Brain microvascular endothelial cell (primary cell): Measurements from ENCODE around the gene PRKCQ.
"Not testable (repeated sequence)": the region's sequence is repeated elsewhere in the genome, so short reads cannot be mapped to it uniquely, and the experiment has no call there.

ENCODE experiments used
- DNase-seq: peaks from one replicate; pipeline ENCODE4 v3.0.0-alpha.2; 2020
- H3K27ac ChIP-seq: fragments of 250-450 bp; sonication (Bioruptor Pico); 2 replicates; pipeline ENCODE4 v1.5.1; 2020; ENCODE audit warnings: mild to moderate bottlenecking, moderate library complexity
- H3K27me3 ChIP-seq: fragments of 250-450 bp; sonication (Bioruptor Pico); replicated peaks from 2 replicates; pipeline ENCODE4 v1.5.1; 2020; ENCODE audit warnings: mild to moderate bottlenecking
- H3K36me3 ChIP-seq: fragments of 250-450 bp; sonication (Bioruptor Pico); replicated peaks from 2 replicates; pipeline ENCODE4 v1.5.1; 2020; ENCODE audit warnings: mild to moderate bottlenecking
- H3K4me3 ChIP-seq: 2 replicates; pipeline ENCODE4 v1.5.1; 2011; ENCODE audit warnings: low read depth, mild to moderate bottlenecking, control low read depth, low read length, moderate library complexity
- in situ Hi-C: cut with HindIII; loops from 2 replicates; pipeline ENCODE4 v1.10.0; 2017; ENCODE audit warnings: low sequenced_read_pairs, low pct_ligation_motif_present
- TF ChIP-seq, protein P1 (sequence below): IDR thresholded peaks from 2 replicates; pipeline ENCODE4 v1.5.1; 2011; ENCODE audit warnings: low read depth, mild to moderate bottlenecking, moderate library complexity, low read length, control low read depth, inconsistent platforms; ENCODE audit errors: missing control alignments

The PRKCQ gene

DNA sequence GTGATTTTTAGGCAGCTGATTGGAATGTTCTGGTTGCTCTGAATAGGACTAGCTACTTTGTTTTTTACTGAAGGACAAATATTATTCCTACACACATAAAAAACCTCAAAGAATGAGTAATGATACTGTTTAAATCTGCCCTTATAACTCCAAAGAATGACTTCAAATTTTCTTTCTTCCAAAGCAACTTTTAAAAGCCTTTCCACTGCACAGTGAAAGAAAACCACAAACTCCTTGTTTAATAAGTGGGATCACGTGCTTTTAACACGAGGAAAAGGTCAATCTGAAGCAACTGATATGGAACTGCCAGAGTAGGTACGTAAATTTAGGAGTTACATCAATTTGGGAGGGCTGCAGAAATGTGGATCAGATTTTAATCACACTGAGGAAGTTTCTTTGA lies 8.0 kb upstream of the PRKCQ start:
- TF ChIP-seq, protein P1, sequence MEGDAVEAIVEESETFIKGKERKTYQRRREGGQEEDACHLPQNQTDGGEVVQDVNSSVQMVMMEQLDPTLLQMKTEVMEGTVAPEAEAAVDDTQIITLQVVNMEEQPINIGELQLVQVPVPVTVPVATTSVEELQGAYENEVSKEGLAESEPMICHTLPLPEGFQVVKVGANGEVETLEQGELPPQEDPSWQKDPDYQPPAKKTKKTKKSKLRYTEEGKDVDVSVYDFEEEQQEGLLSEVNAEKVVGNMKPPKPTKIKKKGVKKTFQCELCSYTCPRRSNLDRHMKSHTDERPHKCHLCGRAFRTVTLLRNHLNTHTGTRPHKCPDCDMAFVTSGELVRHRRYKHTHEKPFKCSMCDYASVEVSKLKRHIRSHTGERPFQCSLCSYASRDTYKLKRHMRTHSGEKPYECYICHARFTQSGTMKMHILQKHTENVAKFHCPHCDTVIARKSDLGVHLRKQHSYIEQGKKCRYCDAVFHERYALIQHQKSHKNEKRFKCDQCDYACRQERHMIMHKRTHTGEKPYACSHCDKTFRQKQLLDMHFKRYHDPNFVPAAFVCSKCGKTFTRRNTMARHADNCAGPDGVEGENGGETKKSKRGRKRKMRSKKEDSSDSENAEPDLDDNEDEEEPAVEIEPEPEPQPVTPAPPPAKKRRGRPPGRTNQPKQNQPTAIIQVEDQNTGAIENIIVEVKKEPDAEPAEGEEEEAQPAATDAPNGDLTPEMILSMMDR, result no peak
- no peaks in the 10 kb centered on the region for H3K36me3 ChIP-seq
- no peak overlapping the region for H3K27ac ChIP-seq
- no peak for DNase-seq
- in situ Hi-C loops, result no loop called here
- H3K4me3 ChIP-seq, result no peak overlapping the region
- no peaks in the 10 kb centered on the region for H3K27me3 ChIP-seq

DNA sequence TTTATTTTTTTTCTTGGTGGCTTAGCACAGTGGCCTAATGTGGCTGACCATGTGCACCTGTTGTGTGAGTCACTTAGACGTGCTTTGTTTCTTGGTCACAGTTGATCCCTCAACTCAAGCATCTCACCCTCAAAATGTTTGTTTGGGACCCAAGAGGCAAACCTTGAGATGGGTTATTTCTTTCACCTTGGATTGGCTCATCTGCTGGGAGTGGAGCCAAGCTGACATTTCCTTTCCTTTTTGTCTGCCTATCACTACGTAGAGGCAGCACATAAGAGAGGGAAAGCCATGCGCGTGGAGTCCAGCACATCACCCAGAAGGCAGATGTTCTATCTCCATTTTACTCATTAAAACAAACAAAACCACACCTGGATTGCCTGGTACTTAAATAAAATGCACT lies 6.4 kb upstream of the PRKCQ start:
- TF ChIP-seq, protein P1, result no peak
- H3K36me3 ChIP-seq, result no peaks in the 10 kb centered on the region
- H3K4me3 ChIP-seq, result no peak overlapping the region
- in situ Hi-C loops, result no loop called here
- no peaks in the 10 kb centered on the region for H3K27me3 ChIP-seq
- no peak for DNase-seq
- H3K27ac ChIP-seq, result no peak overlapping the region

DNA sequence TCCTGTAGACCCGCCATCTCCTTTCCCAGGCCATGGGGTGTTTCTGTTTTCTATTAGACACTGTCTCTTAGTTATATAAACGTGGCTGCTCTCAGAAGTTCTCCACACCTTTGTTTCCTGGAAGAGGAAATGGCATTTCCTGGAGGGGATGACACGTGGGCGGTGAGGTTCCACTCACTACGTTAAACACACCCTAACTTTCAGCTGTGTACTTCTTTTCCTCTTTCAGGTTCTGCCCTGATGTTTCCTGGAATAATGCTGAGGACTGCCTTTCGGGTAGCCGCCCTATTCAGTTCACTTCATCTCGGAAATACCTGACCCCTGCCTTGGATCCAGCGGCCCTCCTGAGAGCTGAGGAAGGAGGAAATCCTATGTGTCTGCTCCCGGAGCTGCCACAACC lies 3.4 kb upstream of the PRKCQ start:
- H3K27ac ChIP-seq, result no peak overlapping the region
- peaks cover 8% of the 10 kb centered on the region for H3K27me3 ChIP-seq
- DNase-seq, result no peak
- H3K4me3 ChIP-seq, result no peak overlapping the region
- in situ Hi-C loops, result no loop called here
- TF ChIP-seq, protein P1, result no peak
- H3K36me3 ChIP-seq, result no peaks in the 10 kb centered on the region

DNA sequence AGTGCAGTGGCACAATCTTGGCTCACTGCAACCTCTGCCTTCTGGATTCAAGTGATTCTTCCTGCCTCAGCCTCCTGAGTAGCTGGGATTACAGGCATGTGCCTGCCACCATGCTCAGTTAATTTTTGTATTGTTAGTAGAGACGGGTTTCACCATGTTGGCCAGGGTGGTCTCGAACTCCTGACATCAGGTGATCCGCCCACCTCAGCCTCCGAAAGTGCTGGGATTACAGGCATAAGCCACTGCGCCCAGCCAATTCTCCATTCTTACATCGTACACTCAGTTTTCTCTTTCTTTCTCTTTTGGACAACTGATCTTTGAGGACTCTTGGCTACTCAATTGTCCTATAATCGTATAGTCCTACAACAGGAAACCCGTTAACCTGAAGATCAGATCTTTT lies 2.8 kb upstream of the PRKCQ start:
- H3K4me3 ChIP-seq, H3K36me3 ChIP-seq, DNase-seq, in situ Hi-C loops, H3K27ac ChIP-seq: not testable (repeated sequence)
- peaks cover 13% of the 10 kb centered on the region for H3K27me3 ChIP-seq

DNA sequence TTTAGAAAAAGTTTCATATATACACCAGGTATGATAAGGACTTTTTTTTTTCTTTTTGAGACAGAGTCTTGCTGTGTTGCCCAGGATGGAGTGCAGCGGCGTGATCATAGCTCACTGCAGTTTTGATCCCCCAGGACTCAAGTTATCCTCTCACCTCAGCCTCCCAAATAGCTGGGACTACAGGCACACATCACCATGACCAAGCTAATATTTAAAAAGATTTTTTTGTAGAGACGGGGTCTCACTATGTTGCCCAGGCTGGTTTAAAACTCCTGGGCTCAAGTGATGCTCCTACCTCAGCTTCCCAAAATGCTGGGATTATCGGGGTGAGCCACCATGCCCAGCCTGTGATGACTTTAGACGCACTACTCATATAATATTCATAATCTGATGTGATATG lies 2.2 kb upstream of the PRKCQ start:
- no peak for DNase-seq
- in situ Hi-C loops, result no loop called here
- Histone ChIP-seq H3K27me3 (peaks cover 16% of the 10 kb centered on the region), H3K4me3 (no peak overlapping the region), H3K27ac (no peak overlapping the region), H3K36me3 (no peaks in the 10 kb centered on the region)
- TF ChIP-seq, protein P1, result no peak

DNA sequence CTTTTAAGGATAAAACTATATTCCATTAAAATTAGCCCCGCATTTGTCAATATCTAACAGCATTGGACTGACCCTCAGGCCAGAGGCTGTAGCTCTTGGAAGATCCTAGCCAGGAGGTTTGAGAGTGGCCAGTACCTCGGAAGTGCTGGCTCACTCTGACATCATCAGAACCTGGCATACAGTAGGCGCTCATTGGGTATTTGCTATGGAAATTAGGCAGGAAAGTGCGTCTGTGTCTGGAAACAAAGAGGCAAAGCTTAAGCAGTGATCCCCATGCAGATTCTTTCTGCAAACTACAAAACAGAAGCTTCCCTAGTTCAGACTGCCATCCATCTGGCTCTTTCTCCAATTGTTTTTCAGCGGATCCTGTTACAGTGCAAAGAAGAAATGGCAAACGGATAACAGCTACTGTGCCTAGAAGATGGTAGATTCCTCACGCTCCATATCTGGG lies 1.7 kb upstream of the PRKCQ start:
- no peaks in the 10 kb centered on the region for H3K36me3 ChIP-seq
- peaks cover 16% of the 10 kb centered on the region for H3K27me3 ChIP-seq
- H3K27ac ChIP-seq, result no peak overlapping the region
- no peak for DNase-seq
- TF ChIP-seq, protein P1, result no peak
- H3K4me3 ChIP-seq, result no peak overlapping the region
- in situ Hi-C loops, result no loop called here

DNA sequence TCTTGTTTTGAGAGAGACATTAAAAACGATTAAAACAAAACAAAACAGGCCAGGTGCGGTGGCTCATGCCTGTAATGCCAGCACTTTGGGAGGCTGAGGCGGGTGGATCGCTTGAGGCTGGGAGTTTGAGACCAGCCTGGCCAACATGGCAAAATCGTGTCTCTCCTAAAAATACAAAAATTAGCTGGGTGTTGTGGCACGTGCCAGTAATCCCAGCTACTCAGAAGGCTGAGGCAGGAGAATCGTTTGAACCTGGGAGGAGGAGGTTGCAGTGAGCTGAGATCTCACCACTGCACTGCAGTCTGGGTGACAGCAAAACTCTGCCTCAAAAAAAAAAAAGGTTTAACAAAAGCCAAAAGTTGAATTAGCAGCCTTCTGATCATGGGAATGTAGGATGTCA lies 1.1 kb upstream of the PRKCQ start:
- H3K27ac ChIP-seq, H3K36me3 ChIP-seq, DNase-seq, in situ Hi-C loops, H3K4me3 ChIP-seq: not testable (repeated sequence)
- H3K27me3 ChIP-seq, result peaks cover 16% of the 10 kb centered on the region
